MCF 10A (cell line): ENCODE measurements around the gene TOMM20L. TPM values are rescaled to one million over a fixed set of nuclear protein-coding genes. Genes with fewer than 3 reads are reported as not detected.

Source experiments
- BruUV-seq: library from RNA; stranded (reverse); fragments of 400-500 nt; replicated peaks from 2 replicates; lab custom pipeline; 2021; lab: Mats Ljungman, UMichigan
- CTCF ChIA-PET: fragments of 300-600 bp; sonication (Branson Sonifier 250); formaldehyde crosslinking; extraction: SDS; loops from one replicate; lab custom pipeline; 2021; ENCODE audit warnings: antibody characterized with exemption, inconsistent platforms; lab: Yijun Ruan, JAX
- POLR2A ChIA-PET: fragments of 300-600, 350-650 bp; sonication (Branson Sonifier 250); formaldehyde crosslinking; extraction: SDS; loops from one replicate; lab custom pipeline; 2020; ENCODE audit warnings: antibody characterized with exemption, inconsistent platforms; lab: Yijun Ruan, JAX
- DNase-seq: peaks from one replicate; pipeline ENCODE4 v3.0.0-alpha.2; 2018; ENCODE audit not compliant: unreplicated experiment
- H3K27ac Mint-ChIP-seq: one replicate; pipeline ENCODE4 v1.8.0; 2022; ENCODE audit warnings: mild to moderate bottlenecking, low read depth, mixed read lengths; ENCODE audit not compliant: unreplicated experiment
- H3K27me3 Mint-ChIP-seq: one replicate; pipeline ENCODE4 v1.8.0; 2022; ENCODE audit warnings: mixed read lengths; ENCODE audit not compliant: insufficient read depth, unreplicated experiment
- H3K36me3 Mint-ChIP-seq: one replicate; pipeline ENCODE4 v1.8.0; 2022; ENCODE audit warnings: mild to moderate bottlenecking, moderate library complexity, mixed read lengths; ENCODE audit not compliant: insufficient read depth, unreplicated experiment
- H3K4me1 Mint-ChIP-seq: one replicate; pipeline ENCODE4 v1.8.0; 2022; ENCODE audit warnings: mixed read lengths; ENCODE audit not compliant: insufficient read depth, unreplicated experiment
- H3K4me3 Mint-ChIP-seq: one replicate; pipeline ENCODE4 v1.8.0; 2022; ENCODE audit warnings: mild to moderate bottlenecking, moderate library complexity, mixed read lengths; ENCODE audit not compliant: unreplicated experiment
- H3K9me3 Mint-ChIP-seq: one replicate; pipeline ENCODE4 v1.8.0; 2022; ENCODE audit warnings: mixed read lengths; ENCODE audit not compliant: unreplicated experiment
- CTCF ChIP-seq: fragments of 200-600 bp; IDR thresholded peaks from one replicate; pipeline ENCODE4 v1.8.0; 2022; ENCODE audit warnings: antibody characterized with exemption, mild to moderate bottlenecking; ENCODE audit not compliant: unreplicated experiment
- intact Hi-C: fragments of 100-400 bp; cut with micrococcal nuclease; formaldehyde crosslinking; loops from 2 replicates; pipeline ENCODE4 v1.14.1; 2022
- total RNA-seq: library from RNA; stranded (reverse); gene quantifications from 2 replicates; pipeline ENCODE4 v1.2.3, GENCODE V29; 2022

The TOMM20L gene
- total RNA-seq, 1 experiment from 2014 or later: not detected

DNA sequence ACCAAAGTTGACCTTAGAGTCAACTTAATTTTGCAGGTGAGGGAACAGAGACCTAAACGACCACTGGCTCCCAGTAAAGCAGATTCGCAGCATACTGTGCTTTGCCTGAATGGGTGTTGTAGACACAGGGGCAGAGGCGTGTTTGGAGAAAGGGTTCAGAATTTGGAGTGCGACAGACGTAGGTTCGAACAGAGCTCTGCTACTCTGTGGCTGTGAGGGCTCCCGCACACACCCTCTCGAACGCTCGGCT lies 243 bp upstream of the TOMM20L start:
- ChIA-PET POLR2A (interaction anchor here (1.5 to 1.9 kb wide), 2 partner anchors 30 to 32 kb away, joined by 6 to 10 read pairs; partner anchors contain the start of genes KIAA0586 and TIMM9), CTCF (interaction anchor here (0.6 to 2.5 kb wide), 4 partner anchors 11 to 60 kb away, joined by 3 to 10 read pairs (median 6); no protein-coding TSS in a partner anchor)
- TF ChIP-seq CTCF: no peak
- BruUV-seq: no TSS peak
- no peak overlapping the region for H3K27ac Mint-ChIP-seq
- no peak for DNase-seq
- intact Hi-C loops: no loop called here
- H3K9me3 Mint-ChIP-seq: no peaks in the 10 kb centered on the region
- no peaks in the 10 kb centered on the region for H3K4me1 Mint-ChIP-seq
- peak overlapping the region; percentile 64 for H3K4me3 Mint-ChIP-seq
- H3K27me3 Mint-ChIP-seq: no peaks in the 10 kb centered on the region
- H3K36me3 Mint-ChIP-seq: no peaks in the 10 kb centered on the region

- TF ChIP-seq CTCF: no peak
- no peak overlapping the region for H3K4me3 Mint-ChIP-seq
- CTCF ChIA-PET: interaction anchor here (0.9 to 1.1 kb wide), 2 partner anchors 21 to 35 kb away, joined by 3 to 4 read pairs; no protein-coding TSS in a partner anchor
- BruUV-seq: no TSS peak
- POLR2A ChIA-PET: interaction anchor here (1.9 kb wide), 1 partner anchor 28 kb away, joined by 6 read pairs; no protein-coding TSS in a partner anchor
- no peaks in the 10 kb centered on the region for H3K4me1 Mint-ChIP-seq
- no peaks in the 10 kb centered on the region for H3K9me3 Mint-ChIP-seq
- H3K27me3 Mint-ChIP-seq: no peaks in the 10 kb centered on the region
- no peak for DNase-seq
- peaks cover 6% of the 10 kb centered on the region for H3K36me3 Mint-ChIP-seq
- no peak overlapping the region for H3K27ac Mint-ChIP-seq
- intact Hi-C loops: no loop called here
These were observed 1.4 kb downstream of the TOMM20L start for GRCh38 chr14:58397156-58397555.

- no TSS peak for BruUV-seq
These were observed 2.8 kb downstream of the TOMM20L start for GRCh38 chr14:58398495-58398894.

GRCh38 chr14:58398895-58399294 lies 3.2 kb downstream of the TOMM20L start:
- Mint-ChIP-seq H3K4me3 (no peak overlapping the region), H3K9me3 (no peaks in the 10 kb centered on the region), H3K27me3 (no peaks in the 10 kb centered on the region), H3K4me1 (no peaks in the 10 kb centered on the region), H3K27ac (no peak overlapping the region), H3K36me3 (peaks cover 11% of the 10 kb centered on the region)
- no TSS peak for BruUV-seq
- no peak for TF ChIP-seq CTCF
- ChIA-PET POLR2A (no interaction called here), CTCF (interaction anchor here (0.7 kb wide), 2 partner anchors 17 to 55 kb away, joined by 3 to 4 read pairs; no protein-coding TSS in a partner anchor)
- no peak for DNase-seq
- intact Hi-C loops: no loop called here

More at GRCh38 chr14:58398495-58398894, 2.8 kb downstream of the TOMM20L start:
- Mint-ChIP-seq H3K27ac (no peak overlapping the region), H3K36me3 (peaks cover 11% of the 10 kb centered on the region), H3K4me3 (no peak overlapping the region), H3K27me3 (no peaks in the 10 kb centered on the region), H3K9me3 (no peaks in the 10 kb centered on the region), H3K4me1 (no peaks in the 10 kb centered on the region)
- POLR2A ChIA-PET: no interaction called here
- TF ChIP-seq CTCF: no peak
- intact Hi-C loops: no loop called here
- CTCF ChIA-PET: interaction anchor here (0.7 kb wide), 2 partner anchors 17 to 34 kb away, joined by 3 read pairs; no protein-coding TSS in a partner anchor
- no peak for DNase-seq
